AG04449 (cell line): Measurements from ENCODE around the gene FNDC3B.
"Not testable (repeated sequence)": the region's sequence is repeated elsewhere in the genome, so short reads cannot be mapped to it uniquely, and the experiment has no call there.

ENCODE experiments used
- CTCF ChIA-PET: fragments of 350-600 bp; formaldehyde crosslinking; extraction: SDS; loops from one replicate; lab custom pipeline; 2021; ENCODE audit warnings: antibody characterized with exemption; lab: Yijun Ruan, JAX
- POLR2A ChIA-PET: fragments of 400-600, 350-600 bp; formaldehyde crosslinking; extraction: SDS; loops from one replicate; lab custom pipeline; 2020; ENCODE audit warnings: antibody characterized with exemption, inconsistent platforms; lab: Yijun Ruan, JAX
- DNase-seq: peaks from one replicate; pipeline ENCODE4 v3.0.0-alpha.2; 2010; ENCODE audit warnings: low read depth, low spot score
- H3K4me3 ChIP-seq: 2 replicates; pipeline ENCODE4 v1.5.1; 2011; ENCODE audit warnings: low read depth, mild to moderate bottlenecking, control low read depth, low read length
- TF ChIP-seq, protein P1 (sequence below): IDR thresholded peaks from one replicate; pipeline ENCODE4 v1.5.1; 2011; ENCODE audit warnings: mild to moderate bottlenecking, moderate library complexity, low read length, control low read depth, inconsistent platforms; ENCODE audit not compliant: insufficient read depth; ENCODE audit errors: missing control alignments

The FNDC3B gene

DNA sequence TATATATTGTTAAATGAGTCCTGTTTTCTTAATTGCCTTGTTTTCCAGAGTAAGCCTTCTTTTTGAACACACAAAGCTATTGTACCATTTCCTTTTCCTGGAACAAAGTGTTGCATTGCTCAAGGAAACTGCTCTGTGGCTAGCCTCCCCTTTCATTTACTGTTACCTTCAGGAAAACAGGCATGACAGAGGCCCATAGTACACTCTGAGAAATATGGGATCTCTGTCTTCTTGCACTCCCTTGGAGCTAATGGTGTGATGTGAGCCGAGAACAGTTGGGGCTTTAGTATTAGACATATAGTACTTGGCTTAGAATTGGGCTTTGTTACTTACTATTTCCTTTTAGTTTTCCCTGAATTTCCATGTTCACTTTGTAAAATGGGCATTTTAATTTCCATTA is 215.2 kb downstream of the FNDC3B start:
- DNase-seq: no peak
- H3K4me3 ChIP-seq: no peak overlapping the region
- ChIA-PET CTCF (interaction anchor here (1.3 kb wide), 1 partner anchor 9 kb away, joined by 4 read pairs; no protein-coding TSS in a partner anchor), POLR2A (no interaction called here)
- TF ChIP-seq, protein P1, sequence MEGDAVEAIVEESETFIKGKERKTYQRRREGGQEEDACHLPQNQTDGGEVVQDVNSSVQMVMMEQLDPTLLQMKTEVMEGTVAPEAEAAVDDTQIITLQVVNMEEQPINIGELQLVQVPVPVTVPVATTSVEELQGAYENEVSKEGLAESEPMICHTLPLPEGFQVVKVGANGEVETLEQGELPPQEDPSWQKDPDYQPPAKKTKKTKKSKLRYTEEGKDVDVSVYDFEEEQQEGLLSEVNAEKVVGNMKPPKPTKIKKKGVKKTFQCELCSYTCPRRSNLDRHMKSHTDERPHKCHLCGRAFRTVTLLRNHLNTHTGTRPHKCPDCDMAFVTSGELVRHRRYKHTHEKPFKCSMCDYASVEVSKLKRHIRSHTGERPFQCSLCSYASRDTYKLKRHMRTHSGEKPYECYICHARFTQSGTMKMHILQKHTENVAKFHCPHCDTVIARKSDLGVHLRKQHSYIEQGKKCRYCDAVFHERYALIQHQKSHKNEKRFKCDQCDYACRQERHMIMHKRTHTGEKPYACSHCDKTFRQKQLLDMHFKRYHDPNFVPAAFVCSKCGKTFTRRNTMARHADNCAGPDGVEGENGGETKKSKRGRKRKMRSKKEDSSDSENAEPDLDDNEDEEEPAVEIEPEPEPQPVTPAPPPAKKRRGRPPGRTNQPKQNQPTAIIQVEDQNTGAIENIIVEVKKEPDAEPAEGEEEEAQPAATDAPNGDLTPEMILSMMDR: no peak

DNA sequence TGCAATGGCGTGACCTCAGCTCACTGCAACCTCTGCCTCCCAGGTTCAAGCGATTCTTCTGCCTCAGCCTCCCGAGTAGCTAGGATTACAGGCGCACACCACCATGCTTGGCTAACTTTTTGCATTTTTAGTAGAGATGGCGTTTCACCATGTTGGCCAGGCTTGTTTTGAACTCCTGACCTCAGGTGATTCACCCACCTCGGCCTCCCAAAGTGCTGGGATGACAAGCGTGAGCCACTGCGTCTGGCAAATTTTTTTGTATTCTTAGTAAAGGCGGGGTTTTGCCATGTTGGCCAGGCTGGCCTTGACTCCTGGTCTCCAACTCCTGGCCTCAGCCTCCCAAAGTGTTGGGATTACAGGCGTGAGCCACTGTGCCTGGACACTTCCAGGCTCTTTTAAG is 215.9 kb downstream of the FNDC3B start:
- CTCF ChIA-PET: interaction anchor here (1.3 kb wide), 1 partner anchor 10 kb away, joined by 4 read pairs; no protein-coding TSS in a partner anchor

DNA sequence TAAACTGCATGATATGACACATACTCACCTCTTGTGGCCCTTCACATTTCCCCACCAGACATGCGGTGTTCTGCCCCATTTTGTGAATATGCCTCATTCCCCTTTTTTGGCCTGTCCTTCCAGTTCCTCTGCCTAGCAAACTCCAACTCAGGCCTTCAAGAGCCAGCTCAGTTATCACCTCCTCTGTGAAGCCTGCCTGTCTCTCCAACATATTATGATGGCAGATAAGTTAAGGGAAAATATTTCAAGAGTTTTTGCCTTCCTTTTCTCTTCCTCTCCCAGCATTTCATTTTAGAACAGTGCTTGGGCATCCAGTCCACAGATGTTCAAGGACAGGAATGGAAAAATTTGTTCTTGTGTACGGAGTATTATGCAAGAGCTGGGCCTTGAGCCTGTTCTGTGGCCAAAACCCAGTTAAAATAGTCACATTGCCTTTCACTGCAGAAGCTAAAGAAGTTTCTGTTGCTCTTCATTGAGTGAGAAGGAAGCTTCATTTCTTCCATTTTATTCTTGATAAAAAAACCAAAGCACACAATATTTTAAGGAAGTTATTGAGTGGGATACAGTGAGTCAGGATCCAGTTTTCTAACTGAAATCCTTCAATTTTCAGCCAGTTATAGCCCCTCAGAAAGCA is 216.8 kb downstream of the FNDC3B start:
- POLR2A ChIA-PET: no interaction called here
- no peak overlapping the region for H3K4me3 ChIP-seq
- DNase-seq: peak; percentile 36
- TF ChIP-seq, protein P1: no peak
- CTCF ChIA-PET: no interaction called here

More for the DNA sequence above, 215.9 kb downstream of the FNDC3B start:
- H3K4me3 ChIP-seq, DNase-seq, POLR2A ChIA-PET: not testable (repeated sequence)

DNA sequence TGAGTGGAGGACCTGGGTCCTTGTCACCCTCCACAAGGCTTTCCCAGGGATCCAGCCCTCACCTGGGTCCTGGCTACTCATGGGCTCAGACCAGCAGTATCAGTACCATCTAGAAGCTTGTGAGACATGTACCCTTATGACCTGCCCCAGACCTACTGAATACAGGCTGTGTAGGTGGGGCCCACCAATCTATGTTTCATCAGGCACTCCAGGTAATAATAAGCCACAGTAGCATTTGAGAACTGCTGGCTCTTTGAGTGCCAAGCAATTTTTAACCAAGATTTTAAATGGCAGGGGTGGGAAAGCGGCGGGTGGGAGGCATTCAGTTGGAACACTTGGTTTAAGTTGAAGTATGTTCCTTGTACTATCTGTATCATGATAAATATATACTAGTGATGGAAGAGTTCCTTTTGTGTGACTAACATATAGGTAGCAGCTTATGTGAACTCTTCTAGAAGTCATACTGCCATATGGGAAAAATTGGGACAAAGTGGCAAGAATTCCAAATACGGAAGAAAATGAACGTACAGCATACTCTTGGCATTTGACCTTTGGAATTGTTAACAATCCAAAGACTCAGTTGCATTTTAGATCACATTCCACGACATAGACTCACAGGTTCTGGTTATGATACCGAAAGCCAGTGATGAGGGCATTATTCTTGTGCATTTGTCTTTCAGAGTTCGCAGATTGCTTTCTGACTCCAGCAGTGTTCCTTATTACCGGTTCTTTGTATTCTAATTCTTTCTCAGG is 218.4 kb downstream of the FNDC3B start:
- CTCF ChIA-PET: interaction anchor here (1.3 kb wide), 1 partner anchor 12 kb away, joined by 3 read pairs; no protein-coding TSS in a partner anchor
- TF ChIP-seq, protein P1: no peak
- no peak overlapping the region for H3K4me3 ChIP-seq
- DNase-seq: peak; percentile 52
- POLR2A ChIA-PET: no interaction called here

DNA sequence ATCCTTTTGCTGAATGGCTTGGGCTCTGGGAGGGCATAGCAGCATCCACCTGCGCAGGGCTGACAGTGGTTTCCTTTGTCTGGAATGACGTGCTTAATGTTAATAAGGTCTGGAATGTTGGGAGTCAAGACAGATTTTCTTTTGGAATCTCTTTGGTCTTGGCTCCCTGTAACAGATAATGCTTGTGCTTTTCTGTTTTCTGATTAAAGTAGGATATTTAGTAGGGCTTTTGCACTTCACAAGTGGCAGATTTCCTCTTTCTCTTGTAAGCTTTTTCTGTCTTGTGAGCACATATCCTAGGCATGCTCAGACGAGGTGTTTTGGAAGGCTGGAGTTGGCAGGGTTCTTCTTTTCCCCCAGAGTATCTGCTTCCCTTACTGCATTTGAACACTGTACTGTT is 219.2 kb downstream of the FNDC3B start:
- H3K4me3 ChIP-seq: no peak overlapping the region
- ChIA-PET CTCF (interaction anchor here (0.9 to 1.3 kb wide), 3 partner anchors 13 to 60 kb away, joined by 3 to 4 read pairs (median 3); no protein-coding TSS in a partner anchor), POLR2A (no interaction called here)
- no peak for DNase-seq
- TF ChIP-seq, protein P1: no peak

DNA sequence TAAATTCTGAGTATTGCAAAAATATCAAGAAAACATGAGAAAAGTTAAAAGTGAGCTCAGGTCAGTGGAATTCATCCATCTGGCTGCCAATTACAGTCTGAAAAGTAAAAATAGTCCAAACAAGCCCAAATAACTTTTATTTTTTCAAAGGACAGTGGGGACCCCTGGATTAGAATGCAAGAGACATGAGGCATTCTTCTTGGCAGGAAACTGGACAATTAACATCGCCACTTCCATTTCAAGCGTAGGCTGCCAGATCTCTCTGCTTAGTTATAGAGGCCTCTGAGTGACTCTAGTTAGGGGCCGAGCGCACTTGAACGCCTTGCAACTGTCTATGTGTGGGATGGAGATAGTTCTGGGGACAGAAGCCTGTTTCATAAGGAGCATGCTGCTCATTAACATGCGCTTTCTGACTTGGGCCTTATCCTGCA is 219.7 kb downstream of the FNDC3B start:
- TF ChIP-seq, protein P1: no peak
- no peak for DNase-seq
- ChIA-PET CTCF (interaction anchor here (0.9 to 1.3 kb wide), 3 partner anchors 13 to 60 kb away, joined by 3 to 4 read pairs (median 3); no protein-coding TSS in a partner anchor), POLR2A (no interaction called here)
- H3K4me3 ChIP-seq: no peak overlapping the region
